C4-2B (cell line): ENCODE data around the gene SPACA4.

Source experiments
- H3K27ac ChIP-seq: fragments of 450-650 bp; 2 replicates; pipeline ENCODE4 v1.5.1; 2017
- ZFX ChIP-seq: fragments of 450-650 bp; IDR thresholded peaks from 2 replicates; pipeline ENCODE4 v1.6.1; 2017
- TF ChIP-seq, protein P1 (sequence below): fragments of 450-650 bp; conservative IDR thresholded peaks from 2 replicates; pipeline ENCODE4 v1.5.1; 2017; ENCODE audit warnings: mild to moderate bottlenecking

SPACA4 gene

DNA sequence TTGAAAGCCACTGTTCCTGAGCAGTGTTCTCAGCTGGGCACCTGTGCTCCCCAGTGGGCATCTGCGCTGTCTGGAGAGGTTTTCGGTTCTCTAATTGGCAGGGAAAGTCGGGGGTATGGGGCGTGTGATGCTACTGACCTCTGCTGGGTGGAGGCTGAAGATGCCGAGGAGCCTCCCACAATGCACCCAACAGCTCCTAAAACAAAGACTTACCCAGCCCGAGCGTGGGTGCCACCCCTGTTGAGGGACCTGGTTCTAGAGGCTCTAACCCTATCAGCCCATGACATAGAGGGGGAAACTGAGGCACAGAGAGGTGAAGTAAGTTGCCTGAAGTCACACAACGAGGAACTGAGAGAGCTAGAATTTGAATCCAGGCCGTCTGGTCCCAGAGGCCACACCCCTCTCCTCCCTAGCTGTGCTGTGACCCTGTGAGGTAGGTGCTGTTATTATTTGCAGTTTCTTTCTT lies 2.3 kb downstream of the SPACA4 start:
- no peak overlapping the region for H3K27ac ChIP-seq
- TF ChIP-seq, protein P1, sequence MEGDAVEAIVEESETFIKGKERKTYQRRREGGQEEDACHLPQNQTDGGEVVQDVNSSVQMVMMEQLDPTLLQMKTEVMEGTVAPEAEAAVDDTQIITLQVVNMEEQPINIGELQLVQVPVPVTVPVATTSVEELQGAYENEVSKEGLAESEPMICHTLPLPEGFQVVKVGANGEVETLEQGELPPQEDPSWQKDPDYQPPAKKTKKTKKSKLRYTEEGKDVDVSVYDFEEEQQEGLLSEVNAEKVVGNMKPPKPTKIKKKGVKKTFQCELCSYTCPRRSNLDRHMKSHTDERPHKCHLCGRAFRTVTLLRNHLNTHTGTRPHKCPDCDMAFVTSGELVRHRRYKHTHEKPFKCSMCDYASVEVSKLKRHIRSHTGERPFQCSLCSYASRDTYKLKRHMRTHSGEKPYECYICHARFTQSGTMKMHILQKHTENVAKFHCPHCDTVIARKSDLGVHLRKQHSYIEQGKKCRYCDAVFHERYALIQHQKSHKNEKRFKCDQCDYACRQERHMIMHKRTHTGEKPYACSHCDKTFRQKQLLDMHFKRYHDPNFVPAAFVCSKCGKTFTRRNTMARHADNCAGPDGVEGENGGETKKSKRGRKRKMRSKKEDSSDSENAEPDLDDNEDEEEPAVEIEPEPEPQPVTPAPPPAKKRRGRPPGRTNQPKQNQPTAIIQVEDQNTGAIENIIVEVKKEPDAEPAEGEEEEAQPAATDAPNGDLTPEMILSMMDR: peak; percentile 66
- no peak for TF ChIP-seq ZFX

DNA sequence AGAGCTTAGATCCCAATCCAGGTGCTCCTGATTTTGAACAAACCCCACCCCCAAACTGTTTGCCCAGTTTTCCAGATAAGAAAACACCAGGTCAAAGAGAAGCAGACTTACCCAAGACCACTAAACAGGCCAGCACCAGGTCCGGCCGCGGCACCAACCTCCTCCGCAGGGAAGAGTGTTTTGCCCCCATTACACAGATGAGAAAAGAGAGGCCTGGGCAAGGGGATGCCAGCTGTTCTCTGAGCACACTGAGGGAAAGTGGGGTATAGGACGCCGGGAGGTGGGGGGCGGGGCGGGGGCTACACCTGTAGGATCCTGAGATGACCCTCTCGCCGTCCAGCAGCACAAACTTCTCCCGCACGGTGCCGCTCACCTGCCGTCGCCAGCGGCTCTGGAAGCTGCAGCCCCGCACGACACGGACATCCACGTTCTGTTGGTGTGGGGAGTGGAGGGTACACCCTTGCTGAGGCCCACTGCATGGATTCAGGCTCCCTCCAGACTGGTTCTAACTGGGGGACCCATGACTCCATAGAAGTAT lies 3.1 kb downstream of the SPACA4 start:
- no peak overlapping the region for H3K27ac ChIP-seq

DNA sequence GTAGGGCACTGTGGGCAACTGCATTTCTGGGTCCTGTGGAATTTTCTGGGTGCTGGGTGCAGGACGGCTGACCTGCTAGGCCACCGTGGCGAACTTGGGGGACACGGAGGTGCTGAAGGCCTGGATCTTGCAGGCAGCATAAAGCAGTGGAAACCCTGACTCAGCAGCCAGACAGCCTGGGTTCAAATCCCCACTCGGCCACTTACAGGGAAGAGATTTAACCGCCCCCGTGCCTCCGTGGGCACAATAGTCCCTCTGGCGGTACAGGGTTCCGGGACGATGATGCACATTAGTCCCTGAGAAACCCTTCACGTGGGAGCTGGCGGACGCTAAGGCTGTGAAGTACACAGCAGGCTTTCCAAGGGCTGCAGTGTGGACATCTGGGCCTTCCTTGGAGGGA lies 5.3 kb downstream of the SPACA4 start:
- H3K27ac ChIP-seq: no peak overlapping the region
- TF ChIP-seq, protein P1: no peak
- TF ChIP-seq ZFX: no peak

More for the DNA sequence above, 3.1 kb downstream of the SPACA4 start:
- no peak for TF ChIP-seq ZFX
- TF ChIP-seq, protein P1: no peak

DNA sequence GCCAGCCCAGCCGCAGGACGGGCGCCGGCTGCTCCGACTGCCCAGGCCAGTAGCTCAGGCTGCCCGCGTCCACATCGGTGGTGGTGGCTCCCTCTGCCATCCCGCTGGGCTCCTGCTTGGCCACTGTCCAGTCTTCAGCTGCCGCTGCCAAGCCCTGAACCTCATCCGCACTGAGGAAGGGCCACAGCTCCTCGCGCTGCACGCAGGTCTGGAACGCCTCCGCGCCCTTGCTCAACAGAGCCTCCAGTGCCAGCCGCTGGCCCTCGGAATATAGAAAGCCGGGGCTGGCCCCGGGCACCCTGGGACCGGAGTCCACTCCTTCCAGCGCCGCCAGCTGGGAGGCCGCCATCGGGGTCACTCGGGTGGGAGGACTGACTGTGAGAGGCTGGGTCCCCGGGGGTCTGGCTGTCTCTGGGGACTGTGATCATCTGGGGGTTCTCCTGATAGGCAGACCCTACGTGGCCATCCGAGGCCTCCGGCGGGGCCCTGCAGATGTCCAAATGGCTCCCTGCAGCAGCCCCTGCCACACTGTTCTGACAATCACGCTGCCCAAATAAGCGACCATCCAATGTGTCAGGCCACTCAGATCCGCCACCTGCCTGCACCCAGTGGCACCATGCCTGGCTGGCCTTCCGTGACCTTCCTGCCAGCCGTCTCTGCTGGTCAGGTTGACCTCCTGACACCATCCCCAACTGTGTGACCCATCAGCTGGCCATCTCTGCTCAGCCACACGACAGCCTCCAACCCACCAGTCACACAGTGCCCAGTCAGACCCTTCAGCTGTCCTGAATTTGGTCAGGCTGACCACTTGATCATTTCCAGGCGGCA lies 6.7 kb downstream of the SPACA4 start:
- no peak for TF ChIP-seq ZFX
- TF ChIP-seq, protein P1: no peak
- H3K27ac ChIP-seq: peak overlapping the region; percentile 3; the same call in 1 of the 2 replicates

DNA sequence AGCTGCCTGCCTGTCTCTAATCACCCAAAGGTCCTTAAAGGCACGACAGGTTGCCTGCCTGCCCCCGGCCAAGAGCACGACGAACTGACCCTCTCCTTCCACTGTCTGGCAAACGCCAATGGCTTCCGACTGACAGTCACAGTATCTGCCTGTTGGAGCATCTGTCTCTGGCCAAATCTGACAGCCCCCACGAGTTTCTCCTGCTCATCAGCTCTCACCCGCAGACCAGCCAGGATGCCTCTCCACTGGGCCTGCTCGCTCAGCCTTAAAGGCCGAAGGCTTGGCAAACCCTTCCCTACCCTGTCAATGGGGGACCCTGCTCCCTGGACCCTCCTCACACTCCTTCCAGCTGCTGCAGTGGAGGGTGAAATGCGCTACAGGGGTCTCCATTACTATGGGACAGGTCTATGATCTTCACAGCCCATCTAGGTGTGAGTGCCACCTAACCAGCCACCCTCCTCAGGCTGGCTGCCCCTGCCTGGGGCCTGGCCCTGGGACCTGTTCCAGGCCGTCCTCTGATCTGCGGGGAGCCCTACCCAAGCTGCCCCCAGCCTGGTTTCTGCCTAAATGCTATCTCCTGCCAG lies 7.4 kb downstream of the SPACA4 start:
- peak overlapping the region; percentile 3; the same call in 1 of the 2 replicates for H3K27ac ChIP-seq
- no peak for TF ChIP-seq ZFX
- TF ChIP-seq, protein P1: no peak

DNA sequence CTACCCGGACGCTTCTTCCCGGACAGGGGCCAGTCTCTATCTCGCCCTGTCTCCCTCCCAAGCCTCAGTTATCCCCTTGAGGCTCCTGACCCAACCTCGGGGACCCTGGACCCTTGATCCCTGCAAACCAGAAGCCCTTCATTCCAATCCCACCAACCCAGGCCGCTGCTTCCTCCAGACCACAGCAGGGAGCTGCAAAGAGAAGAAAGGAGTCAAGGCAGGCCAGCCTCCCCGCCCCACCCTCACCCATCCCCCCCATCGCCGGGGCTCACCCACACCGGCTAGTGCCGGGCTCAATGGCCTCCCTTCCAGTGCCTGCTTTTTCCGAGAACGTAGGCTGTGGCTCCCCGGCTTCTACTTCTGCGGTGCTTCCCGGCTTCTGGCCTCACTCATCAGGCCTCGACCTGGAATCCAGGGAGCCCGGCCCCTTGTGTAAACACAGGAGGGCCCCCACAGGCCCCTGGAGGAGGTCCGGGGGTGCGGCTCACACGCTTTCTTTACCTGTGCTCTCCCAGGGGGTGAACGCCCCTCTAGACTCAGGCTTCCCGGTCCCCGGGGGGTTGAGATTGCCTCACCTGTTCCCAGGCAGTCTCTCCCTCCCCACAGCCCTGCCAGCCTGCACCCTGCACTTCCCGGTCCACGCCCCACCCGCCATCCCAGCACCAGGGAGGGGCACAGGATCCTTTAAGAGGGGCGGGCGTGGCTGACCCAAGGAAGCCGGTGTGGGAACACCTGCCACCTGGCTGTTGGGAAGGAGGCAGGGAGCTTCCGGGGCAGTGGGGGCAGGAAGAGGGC lies 8.1 kb downstream of the SPACA4 start, which contains the start of gene FAM83E:
TSS of gene FAM83E (minus strand) at position 641 of the 795 bp plus-strand sequence. CDS start 1,704 bp downstream, outside the sequence.
- TF ChIP-seq ZFX: no peak
- TF ChIP-seq, protein P1: no peak

More for the DNA sequence above, 8.1 kb downstream of the SPACA4 start, which contains the start of gene FAM83E:
- H3K27ac ChIP-seq: peak within 1 kb of the TSS; percentile 8; the same call in 1 of the 2 replicates
